ENCODE measurements around the gene CFAP46. TPM values are rescaled to one million over a fixed set of nuclear protein-coding genes. Genes with fewer than 3 reads are reported as not detected.
"Not testable (repeated sequence)": the region's sequence is repeated elsewhere in the genome, so short reads cannot be mapped to it uniquely, and the experiment has no call there.

The CFAP46 gene
- polyA plus RNA-seq, 12 donors = 0.25 to 1.2 (median 0.50) TPM; not detected in 2

- no peak for DNase-seq
Measured at GRCh38 chr10:132832186-132832969, 110.0 kb downstream of the CFAP46 start.

DNA sequence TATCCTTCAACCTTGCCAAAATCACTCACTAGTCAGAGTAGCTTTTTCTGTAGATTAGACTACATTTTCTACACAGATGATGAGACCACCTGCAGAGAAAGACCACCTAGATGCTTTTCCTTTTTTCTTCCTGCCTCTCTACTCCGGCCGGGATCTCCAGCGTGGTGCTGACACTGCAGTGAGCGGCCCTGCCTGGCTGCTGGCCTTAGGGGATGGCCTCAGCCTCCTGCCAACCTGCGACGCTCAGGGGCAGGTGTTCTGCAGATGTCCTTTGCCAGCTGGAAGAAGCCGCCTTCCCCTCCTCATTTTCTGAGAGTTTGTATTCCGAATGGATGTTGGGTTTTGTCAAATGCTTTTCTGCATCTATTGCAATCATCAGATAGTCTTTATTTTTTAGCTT, 113.0 kb downstream of the CFAP46 start:
- DNase-seq = no peak

DNA sequence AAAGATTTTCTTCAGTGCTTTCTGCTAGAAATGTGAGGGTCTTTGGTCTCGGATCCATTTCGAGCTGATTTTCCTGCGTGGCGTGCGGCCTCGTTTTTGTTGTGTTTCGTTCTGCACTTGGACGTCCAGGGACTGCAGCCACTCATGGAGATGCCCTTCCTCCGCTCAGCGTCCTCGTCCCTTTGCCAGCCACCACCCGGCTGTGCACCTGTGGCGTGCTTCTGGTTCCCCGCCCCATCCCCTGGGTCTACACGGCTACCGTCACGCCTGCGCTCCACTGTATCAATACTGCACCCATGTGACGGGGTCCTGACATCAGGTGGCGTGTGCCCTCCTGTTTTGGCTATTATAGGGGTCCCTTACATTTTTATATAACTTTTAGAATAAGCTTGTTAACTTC, 113.7 kb downstream of the CFAP46 start:
- DNase-seq = no peak

DNA sequence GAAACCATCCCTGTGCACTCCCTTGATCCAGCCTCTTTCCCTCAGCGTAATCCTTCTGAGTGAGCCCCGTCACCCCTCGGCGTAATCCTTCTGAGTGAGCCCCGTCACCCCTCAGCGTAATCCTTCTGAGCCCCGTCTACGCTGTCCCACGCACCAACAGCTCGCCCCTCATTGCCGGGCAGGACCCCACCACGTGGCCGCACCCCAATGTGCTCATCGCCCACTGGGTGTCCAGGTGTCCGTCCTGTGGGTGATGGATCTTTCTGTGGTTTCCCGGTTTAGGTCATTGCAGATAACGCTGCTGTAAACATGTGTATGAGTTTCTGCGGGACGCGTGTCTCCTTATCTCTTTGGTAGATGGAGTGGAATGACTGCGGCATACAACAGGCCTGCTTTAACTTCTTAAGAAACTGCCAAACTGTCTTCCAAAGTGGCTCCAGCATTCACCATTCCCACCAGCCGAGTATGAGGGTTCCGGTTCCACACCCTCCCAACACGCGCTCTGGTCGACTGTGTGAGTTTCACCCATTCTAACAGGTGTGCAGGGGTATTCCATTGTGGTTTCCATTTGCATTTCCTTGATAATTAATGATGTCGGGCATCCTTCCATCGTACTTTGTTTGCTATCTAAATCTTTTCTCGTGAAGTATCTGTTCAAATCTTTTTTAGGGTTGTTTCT, 114.4 kb downstream of the CFAP46 start:
- no peak for DNase-seq

- no peak for DNase-seq
Measured at GRCh38 chr10:132827423-132827789, 115.0 kb downstream of the CFAP46 start.

- no peak for DNase-seq
Measured at GRCh38 chr10:132826524-132827422, 115.6 kb downstream of the CFAP46 start.

- DNase-seq = not testable (repeated sequence)
Measured at GRCh38 chr10:132825783-132826523, 116.4 kb downstream of the CFAP46 start.

DNA sequence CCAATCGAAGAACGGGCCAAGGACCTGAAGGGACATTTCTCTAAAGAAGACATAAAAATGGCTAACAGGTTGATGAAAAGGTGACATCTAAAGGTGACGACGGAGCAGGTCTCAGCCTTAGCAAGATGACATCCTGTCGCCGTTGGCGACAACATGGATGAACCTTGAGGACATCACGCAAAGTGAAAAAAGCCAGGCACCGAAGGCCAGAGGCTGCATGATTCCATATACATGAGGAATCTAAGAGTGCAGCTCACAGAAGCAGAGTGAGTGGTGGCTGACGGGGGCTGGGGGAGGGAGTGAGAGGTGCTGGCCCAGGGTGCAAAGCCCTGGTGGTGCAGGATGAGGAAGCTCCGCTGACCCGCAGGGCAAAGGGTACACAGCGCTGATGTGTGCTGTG, 122.3 kb downstream of the CFAP46 start:
- DNase-seq = no peak

GRCh38 chr10:132817701-132818211, 124.6 kb downstream of the CFAP46 start:
- DNase-seq = no peak

DNA sequence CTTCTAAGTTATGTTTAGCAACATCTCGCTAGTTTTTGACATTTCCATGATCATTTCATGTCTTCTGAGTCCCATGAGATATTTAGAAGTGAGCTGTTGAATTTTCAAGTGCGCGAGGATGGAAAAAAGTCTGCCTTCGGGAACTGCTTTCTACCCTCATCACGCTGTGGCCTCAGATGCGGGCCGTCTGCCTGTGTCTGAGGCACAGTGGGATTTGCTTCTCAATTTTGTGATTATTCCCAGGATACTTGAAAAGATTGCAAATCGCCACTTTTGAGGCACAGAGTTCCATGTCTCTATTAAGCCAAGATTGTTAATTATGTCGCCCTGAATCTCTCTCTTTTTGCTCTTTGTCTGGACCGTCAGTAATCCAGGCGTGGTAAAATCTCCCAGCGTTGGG, 125.7 kb downstream of the CFAP46 start:
- DNase-seq = no peak

DNA sequence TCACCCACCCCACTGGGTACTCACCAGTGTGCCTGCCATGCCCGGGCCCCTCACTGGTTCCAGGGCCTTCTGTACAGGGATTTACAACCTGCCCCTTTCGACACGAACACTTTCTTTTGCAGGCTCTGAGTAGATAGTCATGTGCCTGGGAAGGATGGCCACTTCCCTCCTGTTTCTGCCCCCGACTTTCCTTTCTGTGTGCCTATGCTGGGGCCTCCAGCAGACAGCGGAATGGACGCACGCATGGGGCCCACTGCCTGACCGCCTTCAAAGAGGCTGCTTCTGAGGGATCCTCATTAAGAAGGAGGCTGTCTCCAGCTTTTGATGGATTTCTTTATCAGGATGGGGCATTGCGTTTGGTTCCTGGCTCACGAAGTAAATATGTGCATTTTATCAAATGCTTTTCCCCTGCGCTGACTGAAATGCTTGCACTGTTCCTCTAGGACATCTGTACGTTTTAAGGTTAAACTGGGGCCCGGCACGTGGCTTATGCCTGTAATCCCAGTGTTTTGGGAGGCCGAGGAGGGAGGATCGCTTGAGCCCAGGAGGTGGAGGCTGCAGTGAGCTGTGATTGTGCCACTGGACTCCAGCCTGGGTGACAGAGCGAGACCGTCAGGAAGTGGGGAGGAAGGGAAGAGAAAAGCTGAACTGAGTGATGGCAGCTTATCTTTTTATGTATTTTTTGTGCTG, 127.1 kb downstream of the CFAP46 start:
- DNase-seq = no peak

GRCh38 chr10:132814469-132814856, 127.9 kb downstream of the CFAP46 start:
- DNase-seq = no peak

- no peak for DNase-seq
Measured at GRCh38 chr10:132813560-132814468, 128.6 kb downstream of the CFAP46 start.

- DNase-seq = no peak
Measured at GRCh38 chr10:132813001-132813401, 129.4 kb downstream of the CFAP46 start.

- no peak for DNase-seq
Measured at GRCh38 chr10:132812520-132812919, 129.8 kb downstream of the CFAP46 start.

GRCh38 chr10:132811891-132812481, 130.4 kb downstream of the CFAP46 start:
- no peak for DNase-seq

GRCh38 chr10:132810807-132811700, 131.3 kb downstream of the CFAP46 start:
- DNase-seq = no peak

- no peak for DNase-seq
Measured at GRCh38 chr10:132810141-132810806, 132.1 kb downstream of the CFAP46 start.
